HCT116 (cell line): ENCODE data around the gene MTFR1L. TPM values are rescaled to one million over a fixed set of nuclear protein-coding genes. Genes with fewer than 3 reads are reported as not detected.

Experiments used
- ATAC-seq: fragments of 200-7000 bp; cut with Tn5 transposase; 2 replicates; pipeline ENCODE4 v1.9.1; 2020; ENCODE audit warnings: mild to moderate bottlenecking, moderate library complexity
- BruUV-seq: library from RNA; stranded (reverse); fragments of 400-500 nt; replicated peaks from 2 replicates; lab custom pipeline; 2021; lab: Mats Ljungman, UMichigan
- CTCF ChIA-PET: fragments of 300-600 bp; sonication (Branson Sonifier 250); formaldehyde crosslinking; loops from one replicate; lab custom pipeline; 2021; ENCODE audit warnings: antibody characterized with exemption; lab: Charles Lee
- POLR2A ChIA-PET: fragments of 300-600, 350-600 bp; sonication (Branson Sonifier 250); formaldehyde crosslinking; loops from one replicate; lab custom pipeline; 2021; ENCODE audit warnings: antibody characterized with exemption; lab: Charles Lee
- RAD21 ChIA-PET, 2 experiments: fragments of 300-600 bp; sonication (Branson Sonifier 250); formaldehyde crosslinking; loops; one replicate each; lab custom pipeline; 2023; ENCODE audit warnings: low total read pairs in 2 of 2; ENCODE audit not compliant: uncharacterized antibody in 2 of 2, unreplicated experiment in 2 of 2, low non-redundant PET in 1 of 2; lab: Charles Lee
- DNase-seq: peaks from one replicate; pipeline ENCODE4 v3.0.0-alpha.2; 2010; ENCODE audit warnings: low read depth, low spot score
- H2AFZ ChIP-seq: fragments of 200-600 bp; shearing (Covaris generic), sonication (generic); 2 replicates; pipeline ENCODE4 v1.6.1; 2017; ENCODE audit warnings: low read depth, mixed run types, mixed read lengths, antibody characterized with exemption, low read length; ENCODE audit not compliant: poor library complexity, severe bottlenecking
- H3K27ac ChIP-seq: 2 replicates; pipeline ENCODE4 v1.5.1; 2012; ENCODE audit warnings: low read depth, low read length
- H3K27me3 ChIP-seq: fragments of 200-600 bp; sonication (generic); 2 replicates; pipeline ENCODE4 v1.6.1; 2016; ENCODE audit warnings: mixed run types, low read length, mixed read lengths; ENCODE audit not compliant: insufficient read depth
- H3K36me3 ChIP-seq, 2 experiments: fragments of 200-500 bp in 1 of 2; fragments of 200-600 bp in 1 of 2; sonication (Bioruptor generic) in 1 of 2; sonication (generic) in 1 of 2; 2 replicates each; pipeline versions ENCODE4 v1.5.1 to v1.6.1; 2014 to 2016; ENCODE audit warnings: low read length in 2 of 2, inconsistent platforms in 1 of 2, mixed read lengths in 1 of 2, mixed run types in 1 of 2; ENCODE audit not compliant: insufficient read depth in 2 of 2, control insufficient read depth in 1 of 2
- H3K4me1 ChIP-seq, 2 experiments: fragments of 200-600 bp in 1 of 2; sonication (generic) in 1 of 2; 2 replicates each; pipeline versions ENCODE4 v1.5.1 to v1.6.1; 2012 to 2017; ENCODE audit warnings: low read length in 2 of 2, inconsistent platforms in 1 of 2, mild to moderate bottlenecking in 1 of 2, mixed read lengths in 1 of 2, mixed run types in 1 of 2, moderate library complexity in 1 of 2; ENCODE audit not compliant: insufficient read depth in 2 of 2, control insufficient read depth in 1 of 2
- H3K4me2 ChIP-seq: fragments of 200-600 bp; sonication (generic); 2 replicates; pipeline ENCODE4 v1.6.1; 2017; ENCODE audit warnings: mixed run types, low read length, mixed read lengths
- H3K4me3 ChIP-seq, 2 experiments: fragments of 200-600 bp in 1 of 2; sonication (generic) in 1 of 2; replicated peaks in 1 of 2; 2 replicates each; pipeline ENCODE4 v1.5.1; 2011 to 2016; ENCODE audit warnings: low read length in 2 of 2, control low read depth in 1 of 2, low read depth in 1 of 2, mild to moderate bottlenecking in 1 of 2, mixed read lengths in 1 of 2, mixed run types in 1 of 2
- H3K79me2 ChIP-seq: fragments of 200-600 bp; sonication (generic); 2 replicates; pipeline ENCODE4 v1.6.1; 2017; ENCODE audit warnings: mild to moderate bottlenecking, mixed run types, low read length, moderate library complexity, mixed read lengths; ENCODE audit not compliant: insufficient read depth
- H3K9ac ChIP-seq: fragments of 200-600 bp; sonication (generic); 2 replicates; pipeline ENCODE4 v1.6.1; 2016; ENCODE audit warnings: low read length, mixed read lengths
- H3K9me2 ChIP-seq: fragments of 200-600 bp; sonication (generic), shearing (Covaris generic); 2 replicates; pipeline ENCODE4 v1.6.1; 2017; ENCODE audit warnings: mixed run types, mild to moderate bottlenecking, moderate library complexity; ENCODE audit not compliant: insufficient read depth
- H3K9me3 ChIP-seq, 2 experiments: fragments of 200-500 bp in 1 of 2; fragments of 200-600 bp in 1 of 2; sonication (Bioruptor generic) in 1 of 2; sonication (generic) in 1 of 2; 2 replicates each; pipeline ENCODE4 v1.6.1; 2014 to 2017; ENCODE audit warnings: low read length in 2 of 2, mixed read lengths in 2 of 2, inconsistent platforms in 1 of 2, low read depth in 1 of 2, mild to moderate bottlenecking in 1 of 2, mixed run types in 1 of 2, moderate library complexity in 1 of 2; ENCODE audit not compliant: control insufficient read depth in 1 of 2, insufficient read depth in 1 of 2
- H4K20me1 ChIP-seq: fragments of 200-600 bp; sonication (generic), shearing (Covaris generic); 2 replicates; pipeline ENCODE4 v1.6.1; 2017; ENCODE audit warnings: mixed run types, mild to moderate bottlenecking, moderate library complexity; ENCODE audit not compliant: insufficient read depth
- CBX3 ChIP-seq: IDR thresholded peaks from 2 replicates; pipeline ENCODE4 v1.6.1; 2012; ENCODE audit warnings: low read depth
- ELF1 ChIP-seq: IDR thresholded peaks from 2 replicates; pipeline ENCODE4 v1.6.1; 2012; ENCODE audit warnings: low read depth, borderline replicate concordance
- EZH2phosphoT487 ChIP-seq: fragments of 200-600 bp; IDR thresholded peaks from 2 replicates; pipeline ENCODE4 v1.6.1; 2018; ENCODE audit warnings: antibody characterized with exemption, borderline replicate concordance
- POLR2A ChIP-seq: IDR thresholded peaks from 2 replicates; pipeline ENCODE4 v1.7.0; 2011; ENCODE audit warnings: borderline replicate concordance; ENCODE audit not compliant: insufficient read depth, insufficient read length; ENCODE audit errors: extremely low read depth
- ZFX ChIP-seq: fragments of 450-650 bp; IDR thresholded peaks from 2 replicates; pipeline ENCODE4 v1.6.1; 2017
- intact Hi-C: fragments of 100-400 bp; cut with micrococcal nuclease; formaldehyde crosslinking; loops from 2 replicates; pipeline ENCODE4 v1.10.0; 2022
- total RNA-seq: library from RNA; stranded (reverse); gene quantifications from one replicate; pipeline ENCODE4 v1.2.1, GENCODE V29; 2021; ENCODE audit not compliant: unreplicated experiment
- TF ChIP-seq, protein P1 (sequence below): IDR thresholded peaks from 2 replicates; pipeline ENCODE4 v1.6.1; 2012; ENCODE audit warnings: low read depth

Gene MTFR1L
- total RNA-seq, 1 experiment from 2014 or later = 35.8 TPM

- Histone ChIP-seq H3K9ac (no peak overlapping the region), H3K27ac (no peak overlapping the region), H3K79me2 (no peaks in the 10 kb centered on the region), H3K4me2 (no peak overlapping the region), H3K27me3 (no peaks in the 10 kb centered on the region), H3K4me3 (no peak overlapping the region), H3K4me1 (peaks cover 8 to 12% of the 10 kb centered on the region in 2 experiments; a peak in 3 of 4 replicates), H2AFZ (no peak overlapping the region), H3K9me2 (no peaks in the 10 kb centered on the region), H3K9me3 (no peaks in the 10 kb centered on the region), H4K20me1 (no peaks in the 10 kb centered on the region), H3K36me3 (no peaks in the 10 kb centered on the region; a peak in 1 of 4 replicates)
- RAD21 ChIA-PET = no interaction called here
- POLR2A ChIA-PET = no interaction called here
- CTCF ChIA-PET = no interaction called here
- BruUV-seq = no TSS peak
- ATAC-seq (no peak), DNase-seq (no peak)
- no peak for TF ChIP-seq ZFX
- TF ChIP-seq, protein P1, sequence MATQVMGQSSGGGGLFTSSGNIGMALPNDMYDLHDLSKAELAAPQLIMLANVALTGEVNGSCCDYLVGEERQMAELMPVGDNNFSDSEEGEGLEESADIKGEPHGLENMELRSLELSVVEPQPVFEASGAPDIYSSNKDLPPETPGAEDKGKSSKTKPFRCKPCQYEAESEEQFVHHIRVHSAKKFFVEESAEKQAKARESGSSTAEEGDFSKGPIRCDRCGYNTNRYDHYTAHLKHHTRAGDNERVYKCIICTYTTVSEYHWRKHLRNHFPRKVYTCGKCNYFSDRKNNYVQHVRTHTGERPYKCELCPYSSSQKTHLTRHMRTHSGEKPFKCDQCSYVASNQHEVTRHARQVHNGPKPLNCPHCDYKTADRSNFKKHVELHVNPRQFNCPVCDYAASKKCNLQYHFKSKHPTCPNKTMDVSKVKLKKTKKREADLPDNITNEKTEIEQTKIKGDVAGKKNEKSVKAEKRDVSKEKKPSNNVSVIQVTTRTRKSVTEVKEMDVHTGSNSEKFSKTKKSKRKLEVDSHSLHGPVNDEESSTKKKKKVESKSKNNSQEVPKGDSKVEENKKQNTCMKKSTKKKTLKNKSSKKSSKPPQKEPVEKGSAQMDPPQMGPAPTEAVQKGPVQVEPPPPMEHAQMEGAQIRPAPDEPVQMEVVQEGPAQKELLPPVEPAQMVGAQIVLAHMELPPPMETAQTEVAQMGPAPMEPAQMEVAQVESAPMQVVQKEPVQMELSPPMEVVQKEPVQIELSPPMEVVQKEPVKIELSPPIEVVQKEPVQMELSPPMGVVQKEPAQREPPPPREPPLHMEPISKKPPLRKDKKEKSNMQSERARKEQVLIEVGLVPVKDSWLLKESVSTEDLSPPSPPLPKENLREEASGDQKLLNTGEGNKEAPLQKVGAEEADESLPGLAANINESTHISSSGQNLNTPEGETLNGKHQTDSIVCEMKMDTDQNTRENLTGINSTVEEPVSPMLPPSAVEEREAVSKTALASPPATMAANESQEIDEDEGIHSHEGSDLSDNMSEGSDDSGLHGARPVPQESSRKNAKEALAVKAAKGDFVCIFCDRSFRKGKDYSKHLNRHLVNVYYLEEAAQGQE = no peak
- TF ChIP-seq ELF1 = no peak
- TF ChIP-seq EZH2phosphoT487 = no peak
- no peak for TF ChIP-seq CBX3
- TF ChIP-seq POLR2A = no peak
- intact Hi-C loops = loop anchor here (10.0 kb wide), 1 partner anchor 558 kb away; no protein-coding TSS in a partner anchor
Measured at GRCh38 chr1:25813071-25813733, 6.6 kb upstream of the MTFR1L start.
